LNCAP (cell line): ENCODE results near the gene NES.
A peak's percentile ranks its signal among the peaks of the same experiment; 100 is the strongest.

ENCODE experiments used
- TF ChIP-seq, protein P1 (sequence below): fragments of 450-650 bp; IDR thresholded peaks from 2 replicates; pipeline ENCODE4 v1.5.1; 2017; ENCODE audit warnings: mild to moderate bottlenecking

The NES gene

DNA sequence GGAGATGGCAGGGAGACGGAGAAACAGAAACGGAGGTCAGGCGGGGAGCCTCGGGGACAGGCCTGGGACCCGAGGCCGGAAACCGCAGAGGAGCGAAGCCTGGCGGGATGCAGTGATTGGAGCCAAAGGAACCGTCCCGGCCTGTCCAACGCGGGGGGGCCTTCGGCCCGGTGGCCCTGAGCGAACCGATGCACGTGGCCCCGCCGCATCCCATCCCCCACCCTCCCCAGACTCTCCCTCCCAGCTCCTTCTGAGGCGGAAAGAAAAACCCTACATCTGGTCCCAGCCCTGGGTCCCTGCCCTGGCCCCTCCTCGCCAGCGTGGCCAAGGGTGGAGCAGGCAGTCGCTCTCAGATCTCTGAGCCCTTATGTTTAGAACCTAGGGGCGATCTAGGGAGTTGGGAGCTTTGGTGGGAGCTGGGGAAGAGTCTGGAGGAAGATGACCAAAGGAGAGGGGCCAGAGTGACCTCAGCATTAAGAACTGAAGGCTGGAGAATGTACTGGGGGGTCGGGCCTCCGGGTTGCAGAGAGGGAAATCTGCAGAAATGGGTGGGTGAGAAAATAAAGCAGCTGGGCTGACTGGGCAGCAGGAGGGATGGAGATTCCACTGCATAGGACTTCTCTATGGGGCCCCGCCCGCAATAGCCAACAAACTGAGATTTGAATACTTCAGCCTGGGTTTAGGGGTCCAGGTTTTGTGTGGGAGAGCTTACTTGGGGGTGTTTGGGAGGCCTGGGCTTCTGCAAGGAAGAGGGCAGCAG, 29.6 kb upstream of the NES start:
- TF ChIP-seq, protein P1, sequence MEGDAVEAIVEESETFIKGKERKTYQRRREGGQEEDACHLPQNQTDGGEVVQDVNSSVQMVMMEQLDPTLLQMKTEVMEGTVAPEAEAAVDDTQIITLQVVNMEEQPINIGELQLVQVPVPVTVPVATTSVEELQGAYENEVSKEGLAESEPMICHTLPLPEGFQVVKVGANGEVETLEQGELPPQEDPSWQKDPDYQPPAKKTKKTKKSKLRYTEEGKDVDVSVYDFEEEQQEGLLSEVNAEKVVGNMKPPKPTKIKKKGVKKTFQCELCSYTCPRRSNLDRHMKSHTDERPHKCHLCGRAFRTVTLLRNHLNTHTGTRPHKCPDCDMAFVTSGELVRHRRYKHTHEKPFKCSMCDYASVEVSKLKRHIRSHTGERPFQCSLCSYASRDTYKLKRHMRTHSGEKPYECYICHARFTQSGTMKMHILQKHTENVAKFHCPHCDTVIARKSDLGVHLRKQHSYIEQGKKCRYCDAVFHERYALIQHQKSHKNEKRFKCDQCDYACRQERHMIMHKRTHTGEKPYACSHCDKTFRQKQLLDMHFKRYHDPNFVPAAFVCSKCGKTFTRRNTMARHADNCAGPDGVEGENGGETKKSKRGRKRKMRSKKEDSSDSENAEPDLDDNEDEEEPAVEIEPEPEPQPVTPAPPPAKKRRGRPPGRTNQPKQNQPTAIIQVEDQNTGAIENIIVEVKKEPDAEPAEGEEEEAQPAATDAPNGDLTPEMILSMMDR: no peak

DNA sequence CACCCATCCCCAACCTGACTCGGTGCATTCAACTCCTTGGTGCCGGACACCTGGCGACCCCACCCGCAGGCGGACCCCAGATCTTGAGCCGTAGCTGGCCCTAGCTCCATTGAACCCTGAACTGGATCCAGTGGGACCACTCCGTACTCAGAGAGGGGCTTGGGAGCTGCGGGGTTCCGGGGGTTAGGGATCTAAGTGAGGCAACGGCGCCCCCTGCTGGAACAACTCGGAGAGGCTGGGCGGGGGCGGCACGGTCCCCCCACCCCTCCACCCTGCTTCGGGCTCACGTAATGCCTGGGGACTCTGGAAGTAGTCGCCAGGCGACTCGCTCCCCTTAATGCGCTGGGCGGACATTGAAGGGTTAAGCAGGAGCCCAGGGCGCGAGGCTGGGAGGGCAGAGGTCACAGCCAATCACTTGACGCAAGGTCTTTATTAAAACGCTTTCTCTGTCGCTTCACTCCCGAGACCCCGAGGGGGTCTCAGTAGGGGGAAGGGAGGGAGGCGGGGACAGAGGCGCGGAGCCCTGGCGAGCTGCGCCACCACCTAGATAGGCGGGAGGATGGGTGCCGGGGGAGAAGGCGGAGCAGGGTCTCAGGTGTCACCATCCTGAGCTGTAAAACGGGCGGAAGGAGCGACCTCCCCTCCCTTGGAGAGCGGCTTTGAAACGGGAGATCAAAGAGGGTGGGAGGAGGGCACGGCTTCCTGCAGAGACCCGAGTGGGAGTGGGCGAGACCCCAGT, 28.9 kb upstream of the NES start:
- TF ChIP-seq, protein P1: peak; percentile 98

DNA sequence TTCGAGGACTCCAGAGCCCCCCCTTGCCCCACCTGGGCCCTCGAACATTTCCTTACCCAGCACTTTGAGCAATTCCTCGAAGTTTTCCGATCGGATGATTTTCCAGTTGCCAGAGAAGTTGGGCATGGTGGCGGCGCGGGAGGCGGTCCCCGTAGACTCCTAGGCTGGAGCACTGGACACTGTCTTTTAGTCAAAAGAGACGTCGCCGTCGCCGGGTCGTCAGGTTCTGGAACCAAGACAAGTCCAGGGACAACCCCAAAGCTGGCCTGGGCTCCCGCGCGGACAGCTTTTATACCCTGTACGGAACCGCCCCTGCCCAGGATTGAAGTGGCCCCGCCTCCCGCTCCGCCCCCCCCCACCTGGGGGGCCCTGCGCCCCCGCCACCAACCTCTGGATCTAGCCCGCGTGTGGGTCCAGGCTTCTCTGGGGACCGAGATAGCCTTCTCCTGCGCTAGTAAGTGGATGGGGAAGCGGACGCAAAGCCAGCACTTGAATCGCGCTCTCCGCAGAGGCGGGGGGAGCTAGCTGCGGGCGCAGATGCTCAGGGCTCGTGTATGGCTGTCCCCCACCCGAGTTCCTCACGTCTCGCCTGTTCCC, 28.2 kb upstream of the NES start, which contains the start of gene CRABP2:
CRABP2 (minus strand) TSS at position 263 of the 597 bp plus-strand sequence; CDS start at position 126, 137 bp downstream.
- TF ChIP-seq, protein P1: no peak

DNA sequence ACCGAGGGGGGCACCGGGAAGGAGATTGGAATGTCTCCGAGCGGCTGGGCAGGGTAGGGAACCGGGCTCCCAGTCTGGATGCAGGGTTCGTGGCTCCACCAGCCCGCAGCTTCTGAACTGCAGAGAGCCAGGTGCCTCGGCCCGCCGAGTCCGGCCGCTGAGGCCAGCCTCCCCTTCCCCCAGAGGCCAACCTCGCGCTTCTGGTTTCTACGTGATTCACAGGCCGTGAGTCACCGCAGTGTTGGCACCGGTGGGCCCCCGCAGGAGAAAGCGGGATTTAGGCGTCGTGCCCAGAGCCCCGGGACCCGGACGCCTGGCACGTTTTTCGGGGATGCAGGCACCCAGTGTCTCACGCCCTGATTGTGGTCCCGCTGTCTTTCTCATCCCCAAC, 27.7 kb upstream of the NES start:
- TF ChIP-seq, protein P1: no peak

DNA sequence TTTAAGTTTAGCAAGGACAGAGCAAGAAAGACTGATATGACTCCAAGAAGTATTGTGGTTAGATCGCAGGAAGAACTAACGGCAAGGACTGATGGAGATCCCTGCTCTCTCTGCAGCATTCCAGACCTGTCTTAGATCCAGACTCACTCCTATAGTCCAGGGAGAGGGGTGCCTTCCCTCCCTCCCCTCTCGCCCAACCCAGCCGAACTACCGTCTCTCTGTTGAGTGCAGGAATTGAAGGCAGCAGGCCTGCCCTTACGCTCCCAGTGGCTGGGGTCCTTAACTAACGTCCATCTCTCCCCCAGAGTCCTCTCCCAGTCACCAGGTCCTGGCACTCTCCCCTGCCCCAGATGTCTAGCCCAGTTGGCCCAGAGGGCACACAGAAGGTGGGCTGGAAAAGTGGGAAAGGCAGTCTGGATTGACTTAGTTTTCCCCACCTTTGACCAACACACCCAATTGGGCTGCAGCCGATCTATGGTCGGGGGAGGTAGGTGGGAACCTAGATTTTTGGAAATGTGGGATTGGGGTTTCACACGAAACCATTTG, 27.0 kb upstream of the NES start:
- TF ChIP-seq, protein P1: no peak

DNA sequence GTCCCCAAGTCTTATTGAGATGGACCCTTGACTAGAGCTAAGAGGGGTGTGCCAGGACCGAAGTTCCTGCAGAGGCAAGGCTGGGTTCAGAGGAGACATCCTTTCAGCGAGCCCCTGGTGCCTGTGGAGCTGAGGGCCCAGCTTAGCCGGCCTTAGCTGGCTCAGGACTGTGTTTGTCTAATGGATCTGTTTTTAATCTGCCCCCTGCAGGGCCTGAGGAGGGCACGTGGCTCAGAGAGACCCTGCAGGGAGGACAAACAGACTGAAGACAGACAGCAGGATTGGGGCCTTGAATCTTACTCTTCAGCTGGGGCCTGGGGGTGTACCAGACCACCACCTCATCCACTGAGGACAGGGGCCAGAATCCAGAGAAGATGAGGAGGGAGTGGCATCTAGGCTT, 26.5 kb upstream of the NES start:
- TF ChIP-seq, protein P1: no peak

DNA sequence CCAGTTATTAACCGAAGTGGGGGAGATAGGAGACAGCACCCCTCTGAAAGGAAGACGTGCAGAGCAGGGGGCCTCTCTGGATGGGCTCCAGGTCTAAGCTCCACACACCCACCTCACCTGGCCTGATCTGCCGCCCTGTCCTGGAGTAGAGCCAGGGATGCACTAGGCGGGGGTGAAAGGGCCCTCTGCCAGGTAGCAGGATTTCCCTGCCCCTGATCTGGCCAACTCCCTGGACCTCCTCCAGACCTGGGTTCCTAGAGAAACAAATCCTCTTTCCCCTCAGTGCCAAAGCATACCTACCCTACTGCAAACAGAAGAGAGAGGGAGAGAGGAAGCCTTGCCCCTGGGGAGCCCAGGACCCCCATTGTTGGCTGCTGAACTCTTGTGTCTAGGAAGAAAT, 26.1 kb upstream of the NES start:
- TF ChIP-seq, protein P1: no peak
